SH-SY5Y (cell line): ENCODE measurements around the gene CHI3L1.

ENCODE experiments used
- GATA2 ChIP-seq: IDR thresholded peaks from 2 replicates; pipeline ENCODE4 v1.6.1; 2011; ENCODE audit warnings: mild to moderate bottlenecking, low read depth, low read length
- GATA3 ChIP-seq: IDR thresholded peaks from 2 replicates; pipeline ENCODE4 v1.6.1; 2011; ENCODE audit warnings: low read depth, mild to moderate bottlenecking, low read length, moderate library complexity

The CHI3L1 gene

GRCh38 chr1:203197625-203198024 is 11.1 kb upstream of the CHI3L1 start:
- TF ChIP-seq GATA2 (no peak), GATA3 (no peak)

GRCh38 chr1:203196371-203196770 is 9.9 kb upstream of the CHI3L1 start:
- TF ChIP-seq GATA2, result no peak
- TF ChIP-seq GATA3, result no peak

- TF ChIP-seq GATA2, result no peak
- no peak for TF ChIP-seq GATA3
Measured at GRCh38 chr1:203190949-203191348, 4.4 kb upstream of the CHI3L1 start.

- no peak for TF ChIP-seq GATA3
- no peak for TF ChIP-seq GATA2
Measured at GRCh38 chr1:203189951-203190352, 3.4 kb upstream of the CHI3L1 start.

- TF ChIP-seq GATA3, result no peak
- no peak for TF ChIP-seq GATA2
Measured at GRCh38 chr1:203188686-203189232, 2.3 kb upstream of the CHI3L1 start.

- TF ChIP-seq GATA3 (no peak), GATA2 (no peak)
Measured at GRCh38 chr1:203187689-203188264, 1.3 kb upstream of the CHI3L1 start.

- no peak for TF ChIP-seq GATA2
- TF ChIP-seq GATA3, result no peak
Measured at GRCh38 chr1:203187304-203187685, 791 bp upstream of the CHI3L1 start.

- TF ChIP-seq GATA3 (no peak), GATA2 (no peak)
Measured at GRCh38 chr1:203186091-203186445, 436 bp downstream of the CHI3L1 start.

- no peak for TF ChIP-seq GATA2
- no peak for TF ChIP-seq GATA3
Measured at GRCh38 chr1:203185585-203185984, 919 bp downstream of the CHI3L1 start.

- TF ChIP-seq GATA2 (no peak), GATA3 (no peak)
Measured at GRCh38 chr1:203185061-203185461, 1.4 kb downstream of the CHI3L1 start.

- TF ChIP-seq GATA3, result no peak
- TF ChIP-seq GATA2, result no peak
Measured at GRCh38 chr1:203184467-203184866, 2.0 kb downstream of the CHI3L1 start.

- TF ChIP-seq GATA2, result no peak
- no peak for TF ChIP-seq GATA3
Measured at GRCh38 chr1:203183828-203184227, 2.7 kb downstream of the CHI3L1 start.

- TF ChIP-seq GATA3 (no peak), GATA2 (no peak)
Measured at GRCh38 chr1:203182387-203182953, 4.0 kb downstream of the CHI3L1 start.

GRCh38 chr1:203181586-203182386 is 4.7 kb downstream of the CHI3L1 start:
- TF ChIP-seq GATA3 (no peak), GATA2 (no peak)

GRCh38 chr1:203180611-203181330 is 5.7 kb downstream of the CHI3L1 start:
- no peak for TF ChIP-seq GATA2
- TF ChIP-seq GATA3, result no peak
